Lung (tissue), 12 donors: ENCODE measurements around the gene TBC1D4. TPM values are rescaled to one million over a fixed set of nuclear protein-coding genes. Genes with fewer than 3 reads are reported as not detected.

Source experiments
- ATAC-seq: fragments of 200-7000 bp; cut with Tn5 transposase; one replicate; pipeline ENCODE4 v1.9.1; 2020; ENCODE audit warnings: moderate number of reproducible peaks; ENCODE audit not compliant: insufficient read depth, low FRiP score
- DNase-seq, 3 donors: peaks; one replicate each; pipeline ENCODE4 v3.0.0-alpha.2; 2013 to 2017
- H3K27ac ChIP-seq, 2 donors: one replicate each; pipeline ENCODE4 v1.5.1; 2013; ENCODE audit warnings: mild to moderate bottlenecking in 2 of 2, moderate library complexity in 2 of 2, control low read depth in 1 of 2, inconsistent platforms in 1 of 2, low read depth in 1 of 2, low read length in 1 of 2
- H3K27me3 ChIP-seq, 3 donors: one replicate each; pipeline ENCODE4 v1.5.1; 2013; ENCODE audit warnings: low read length in 2 of 3; ENCODE audit not compliant: control insufficient read depth in 3 of 3, insufficient read depth in 3 of 3
- H3K36me3 ChIP-seq, 4 donors: one replicate each; pipeline ENCODE4 v1.5.1; 2013; ENCODE audit warnings: low read length in 4 of 4, mild to moderate bottlenecking in 1 of 4, moderate library complexity in 1 of 4; ENCODE audit not compliant: control insufficient read depth in 4 of 4, insufficient read depth in 4 of 4
- H3K4me1 ChIP-seq, 5 donors: one replicate each; pipeline ENCODE4 v1.5.1; 2013; ENCODE audit warnings: low read length in 5 of 5, mild to moderate bottlenecking in 2 of 5, moderate library complexity in 1 of 5; ENCODE audit not compliant: control insufficient read depth in 5 of 5, insufficient read depth in 5 of 5
- H3K4me3 ChIP-seq: one replicate; pipeline ENCODE4 v1.5.1; 2013; ENCODE audit warnings: mild to moderate bottlenecking, control low read depth, moderate library complexity
- H3K9ac ChIP-seq, 2 donors: one replicate each; pipeline ENCODE4 v1.5.1; 2013; ENCODE audit warnings: low read length in 2 of 2, control low read depth in 1 of 2; ENCODE audit not compliant: insufficient read depth in 1 of 2
- H3K9me3 ChIP-seq, 4 donors: one replicate each; pipeline ENCODE4 v1.5.1; 2013; ENCODE audit warnings: low read length in 3 of 4, mild to moderate bottlenecking in 1 of 4, moderate library complexity in 1 of 4; ENCODE audit not compliant: control insufficient read depth in 4 of 4, insufficient read depth in 3 of 4
- CTCF ChIP-seq: IDR thresholded peaks from 2 replicates; pipeline ENCODE4 v1.5.1; 2012; ENCODE audit warnings: mild to moderate bottlenecking; ENCODE audit errors: control extremely low read depth, extremely low read depth
- WGBS, 2 donors: extraction: QIAGEN DNeasy Blood & Tissue Kit; methylation state at CpG; one replicate each; pipeline ENCODE4 v1.1.7; 2013; 5-methylcytosine and 5-hydroxymethylcytosine counted together
- polyA plus RNA-seq, 2 donors: library from polyadenylated mRNA; stranded (reverse); fragments of 200-250 nt; gene quantifications; one replicate each; pipeline ENCODE4 v1.2.1, GENCODE V29; 2013
- total RNA-seq, 2 donors: library from RNA; depleted of rRNA in 1 of 2; stranded (reverse); fragments of >200 nt in 1 of 2; gene quantifications; one replicate each; pipeline ENCODE4 v1.2.1, GENCODE V29; 2014 to 2021
- donor health status: control.
- donor health status: control.
- donor health status: Bipolar disorder and iron deficiency.
- donor health status: healthy.
- donor health status: DM: yes; HTN: yes; CAD: no.

The TBC1D4 gene
- total and polyA plus RNA-seq, 4 donors, result 4.3 to 26.4 (median 14.0) TPM

GRCh38 chr13:75422028-75422427 lies 59.9 kb downstream of the TBC1D4 start:
- no peak for TF ChIP-seq CTCF
- no peaks in the 10 kb centered on the region for H3K9me3 ChIP-seq
- no peak for ATAC-seq
- H3K27ac ChIP-seq, result no peak overlapping the region
- WGBS, 2 donors, result 97 to 98% methylated on average over 1 of the region's 1 CpG
- no peak for DNase-seq
- H3K9ac ChIP-seq, result no peak overlapping the region
- no peak overlapping the region for H3K4me3 ChIP-seq
- H3K36me3 ChIP-seq, result no peaks in the 10 kb centered on the region
- H3K27me3 ChIP-seq, result no peaks in the 10 kb centered on the region
- H3K4me1 ChIP-seq, result peaks cover 3 to 20% (median 7%) of the 10 kb centered on the region in 5 donors

- WGBS, 2 donors, result 85 to 88% methylated on average over 2 of the region's 2 CpGs
- no peak for DNase-seq
- no peaks in the 10 kb centered on the region for H3K9me3 ChIP-seq
- peaks cover 11 to 27% (median 15%) of the 10 kb centered on the region in 5 donors for H3K4me1 ChIP-seq
- no peaks in the 10 kb centered on the region for H3K27me3 ChIP-seq
- H3K4me3 ChIP-seq, result no peak overlapping the region
- no peaks in the 10 kb centered on the region for H3K36me3 ChIP-seq
- no peak overlapping the region for H3K9ac ChIP-seq
- H3K27ac ChIP-seq, result no peak overlapping the region
- no peak for TF ChIP-seq CTCF
- ATAC-seq, result no peak
Observed at GRCh38 chr13:75421133-75421532, 60.8 kb downstream of the TBC1D4 start.

GRCh38 chr13:75419656-75420055 lies 62.3 kb downstream of the TBC1D4 start:
- Histone ChIP-seq H3K9me3 (no peaks in the 10 kb centered on the region), H3K4me3 (no peak overlapping the region), H3K27ac (peak overlapping the region in 1 of 2 donors; percentile 11), H3K9ac (no peak overlapping the region), H3K27me3 (no peaks in the 10 kb centered on the region), H3K4me1 (peaks cover 14 to 38% (median 21%) of the 10 kb centered on the region in 5 donors), H3K36me3 (no peaks in the 10 kb centered on the region)
- no peak for DNase-seq
- ATAC-seq, result no peak
- TF ChIP-seq CTCF, result no peak
- 86 to 88% methylated on average over 7 of the region's 7 CpGs for WGBS, 2 donors

GRCh38 chr13:75418997-75419396 lies 63.0 kb downstream of the TBC1D4 start:
- Histone ChIP-seq H3K9me3 (no peaks in the 10 kb centered on the region), H3K27ac (peak overlapping the region; percentile 24 to 61), H3K9ac (no peak overlapping the region), H3K4me1 (peaks cover 14 to 38% (median 21%) of the 10 kb centered on the region in 5 donors), H3K4me3 (no peak overlapping the region), H3K36me3 (no peaks in the 10 kb centered on the region), H3K27me3 (no peaks in the 10 kb centered on the region)
- ATAC-seq (no peak), DNase-seq (peak in 2 of 3 donors; percentile 23 to 53)
- 42 to 50% methylated on average over 2 of the region's 2 CpGs for WGBS, 2 donors
- no peak for TF ChIP-seq CTCF
